Esophagus muscularis mucosa (tissue), 4 donors: ENCODE data around the gene ANAPC10.

Experiments used
- EP300 ChIP-seq: sonication (generic); formaldehyde crosslinking; IDR thresholded peaks from one replicate; pipeline ENCODE4 v1.6.1; 2017; ENCODE audit warnings: antibody characterized with exemption
- POLR2AphosphoS5 ChIP-seq, 2 donors: sonication (generic); formaldehyde crosslinking; IDR thresholded peaks; one replicate each; pipeline ENCODE4 v1.6.1; 2017; ENCODE audit warnings: antibody characterized with exemption in 2 of 2
- TF ChIP-seq, protein P1 (sequence below), 3 experiments: fragments of 200-600 bp in 2 of 3; fragments of 450-650 bp in 1 of 3; sonication (generic) in 2 of 3; IDR thresholded peaks; one replicate each; pipeline ENCODE4 v1.5.1; 2017 to 2019; ENCODE audit warnings: antibody characterized with exemption in 3 of 3, mild to moderate bottlenecking in 2 of 3, moderate library complexity in 1 of 3

- TF ChIP-seq, protein P1, sequence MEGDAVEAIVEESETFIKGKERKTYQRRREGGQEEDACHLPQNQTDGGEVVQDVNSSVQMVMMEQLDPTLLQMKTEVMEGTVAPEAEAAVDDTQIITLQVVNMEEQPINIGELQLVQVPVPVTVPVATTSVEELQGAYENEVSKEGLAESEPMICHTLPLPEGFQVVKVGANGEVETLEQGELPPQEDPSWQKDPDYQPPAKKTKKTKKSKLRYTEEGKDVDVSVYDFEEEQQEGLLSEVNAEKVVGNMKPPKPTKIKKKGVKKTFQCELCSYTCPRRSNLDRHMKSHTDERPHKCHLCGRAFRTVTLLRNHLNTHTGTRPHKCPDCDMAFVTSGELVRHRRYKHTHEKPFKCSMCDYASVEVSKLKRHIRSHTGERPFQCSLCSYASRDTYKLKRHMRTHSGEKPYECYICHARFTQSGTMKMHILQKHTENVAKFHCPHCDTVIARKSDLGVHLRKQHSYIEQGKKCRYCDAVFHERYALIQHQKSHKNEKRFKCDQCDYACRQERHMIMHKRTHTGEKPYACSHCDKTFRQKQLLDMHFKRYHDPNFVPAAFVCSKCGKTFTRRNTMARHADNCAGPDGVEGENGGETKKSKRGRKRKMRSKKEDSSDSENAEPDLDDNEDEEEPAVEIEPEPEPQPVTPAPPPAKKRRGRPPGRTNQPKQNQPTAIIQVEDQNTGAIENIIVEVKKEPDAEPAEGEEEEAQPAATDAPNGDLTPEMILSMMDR (IDR thresholded peaks at IDR 0.05) = no peak
- no peak for TF ChIP-seq POLR2AphosphoS5 (IDR thresholded peaks at IDR 0.05)
- no peak for TF ChIP-seq EP300
These were observed 143.8 kb downstream of the ANAPC10 start for GRCh38 chr4:144954230-144954629.
